Measurements from ENCODE around the gene RAB7B.

RAB7B gene

DNA sequence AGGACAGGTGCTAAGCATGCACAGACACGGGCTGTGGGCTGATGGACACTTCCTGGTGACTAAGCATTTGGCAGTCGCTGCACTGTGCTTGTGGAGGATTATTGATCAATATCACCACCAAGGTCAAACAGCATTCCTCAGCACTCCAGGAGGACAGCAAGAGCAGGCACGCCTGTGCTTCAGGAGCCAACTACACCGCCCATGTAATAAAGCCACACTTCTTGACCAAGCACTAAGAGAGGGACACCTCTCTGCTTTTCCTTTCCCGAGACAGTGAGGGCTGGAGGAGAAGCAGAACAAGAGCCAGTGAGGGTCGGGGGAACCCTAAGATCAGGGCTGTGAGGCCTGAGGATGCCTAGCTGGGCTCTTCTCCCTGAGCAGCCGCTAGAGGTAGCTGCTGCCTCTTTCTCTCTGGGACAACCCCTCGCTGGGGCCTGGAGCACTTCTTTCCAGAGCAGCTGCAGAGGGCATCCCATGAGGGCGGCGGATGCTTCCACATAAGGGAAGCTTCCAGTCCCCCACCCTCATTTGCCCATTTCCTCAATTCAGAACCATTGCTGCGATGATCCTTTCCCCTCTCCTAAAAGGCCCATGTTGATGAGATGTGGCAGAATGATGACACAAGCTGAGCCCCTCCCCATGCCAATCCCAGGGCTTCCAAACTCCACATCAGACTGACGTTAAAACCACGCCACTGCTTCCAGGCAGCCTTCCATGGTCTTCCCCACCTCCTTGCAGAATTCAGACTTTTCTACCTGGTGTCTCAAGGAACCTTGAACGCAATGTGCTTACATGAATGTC lies 19.1 kb downstream of the RAB7B start:
- peak; percentile 46 to 59 (median 53) for DNase-seq
- 45% methylated on average over 11 of the region's 14 CpGs for WGBS (ENCODE audit: insufficient coverage)
- POLR2A ChIA-PET: no interaction called here

DNA sequence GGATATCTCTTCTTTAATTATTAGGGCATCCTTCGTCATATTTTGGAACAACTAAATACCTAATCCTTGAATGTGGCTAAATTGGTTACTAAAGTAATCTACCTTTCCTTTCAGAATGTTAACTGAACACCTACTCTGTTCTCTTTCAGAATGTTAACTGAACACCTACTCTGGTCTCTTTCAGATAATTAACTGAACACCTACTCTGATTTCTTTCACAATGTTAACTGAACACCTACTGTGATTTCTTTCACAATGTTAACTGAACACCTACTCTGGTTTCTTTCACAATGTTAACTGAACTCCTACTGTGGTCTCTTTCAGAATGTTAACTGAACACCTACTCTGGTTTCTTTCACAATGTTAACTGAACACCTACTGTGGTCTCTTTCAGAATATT lies 21.9 kb downstream of the RAB7B start:
- ChIA-PET POLR2A (no interaction called here), CTCF (interaction anchor here (0.6 to 12.2 kb wide), 7 partner anchors 10 to 936 kb away, joined by 3 to 247 read pairs (median 4); no protein-coding TSS in a partner anchor)
- no CpG with 5 or more reads among the region's 1 CpG for WGBS (ENCODE audit: insufficient coverage)
- peaks cover 0 to 37% (median 0%) of the 10 kb centered on the region in 4 experiments for H3K36me3 ChIP-seq (ENCODE audit: control insufficient read depth in 4 of 4, insufficient read depth in 4 of 4, low read length in 3 of 4)
- H3K4me3 ChIP-seq (ENCODE audit: control insufficient read depth in 1 of 7, extremely low read depth in 1 of 7, insufficient read depth in 4 of 7, low read depth in 2 of 7, low read length in 6 of 7): no peak overlapping the region
- H3K27ac ChIP-seq (ENCODE audit: insufficient read depth in 1 of 2, low read depth in 1 of 2, low read length in 2 of 2, poor library complexity in 1 of 2, severe bottlenecking in 2 of 2): no peak overlapping the region
- H3K9me3 ChIP-seq (ENCODE audit: control extremely low read depth in 1 of 5, control insufficient read depth in 4 of 5, insufficient read depth in 2 of 5, low read depth in 1 of 5, low read length in 4 of 5): no peaks in the 10 kb centered on the region
- H3K27me3 ChIP-seq (replicated peaks in 2 of 5; ENCODE audit: control insufficient read depth in 4 of 5, insufficient read depth in 5 of 5, low read length in 4 of 5): no peaks in the 10 kb centered on the region
- peaks cover 0 to 14% (median 7%) of the 10 kb centered on the region in 4 experiments for H3K4me1 ChIP-seq (ENCODE audit: control extremely low read depth in 1 of 4, control insufficient read depth in 4 of 4, insufficient read depth in 4 of 4, low read length in 3 of 4)
- DNase-seq: peak in 1 of 3 donors; percentile 42

More for the DNA sequence above, 19.1 kb downstream of the RAB7B start:
- Histone ChIP-seq H3K27me3 (replicated peaks in 2 of 5; ENCODE audit: control insufficient read depth in 4 of 5, insufficient read depth in 5 of 5, low read length in 4 of 5) (no peaks in the 10 kb centered on the region), H3K36me3 (ENCODE audit: control insufficient read depth in 4 of 4, insufficient read depth in 4 of 4, low read length in 3 of 4) (peaks cover 0 to 35% (median 0%) of the 10 kb centered on the region in 4 experiments), H3K9me3 (ENCODE audit: control extremely low read depth in 1 of 5, control insufficient read depth in 4 of 5, insufficient read depth in 2 of 5, low read depth in 1 of 5, low read length in 4 of 5) (no peaks in the 10 kb centered on the region), H3K27ac (ENCODE audit: insufficient read depth in 1 of 2, low read depth in 1 of 2, low read length in 2 of 2, poor library complexity in 1 of 2, severe bottlenecking in 2 of 2) (no peak overlapping the region), H3K4me1 (ENCODE audit: control extremely low read depth in 1 of 4, control insufficient read depth in 4 of 4, insufficient read depth in 4 of 4, low read length in 3 of 4) (peaks cover 0 to 14% (median 7%) of the 10 kb centered on the region in 4 experiments), H3K4me3 (ENCODE audit: control insufficient read depth in 1 of 7, extremely low read depth in 1 of 7, insufficient read depth in 4 of 7, low read depth in 2 of 7, low read length in 6 of 7) (no peak overlapping the region)
- CTCF ChIA-PET: interaction anchor here (0.6 to 12.2 kb wide), 18 partner anchors 12 to 304 kb away, joined by 3 to 247 read pairs (median 4); partner anchors contain the start of genes RAB7B and SLC45A3

DNA sequence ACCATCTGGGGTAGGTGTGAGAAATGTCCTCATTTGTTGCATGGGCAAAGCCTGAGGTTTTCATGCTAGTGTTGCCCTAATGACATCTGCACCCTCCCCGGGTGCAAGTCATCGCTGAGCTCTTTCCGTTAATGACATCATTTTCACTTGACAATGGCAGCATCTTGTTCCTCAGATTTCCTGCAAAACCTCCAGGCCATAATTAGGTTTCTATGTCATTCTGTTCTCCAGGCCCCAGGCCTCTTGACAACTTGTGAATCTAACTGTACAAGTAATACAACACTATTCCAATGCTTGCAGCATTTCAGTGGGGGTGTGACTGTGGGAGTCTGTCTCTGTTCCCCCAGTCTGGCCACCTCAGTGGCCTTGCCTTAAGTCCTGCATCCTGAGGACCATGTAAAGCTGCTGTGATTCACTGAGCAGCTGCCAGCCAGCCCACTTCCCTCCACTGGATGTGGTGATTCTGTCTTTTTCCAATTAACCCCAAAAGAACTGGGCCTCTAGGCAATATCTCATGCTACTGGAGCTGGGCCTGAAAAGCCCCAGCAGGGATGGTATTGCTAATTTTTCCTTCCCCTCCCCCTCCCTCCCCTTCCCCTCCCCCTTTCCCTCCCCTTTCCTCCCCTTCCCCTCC lies 22.8 kb downstream of the RAB7B start:
- DNase-seq: peak in 2 of 3 donors; percentile 44 to 55
- H3K27me3 ChIP-seq (replicated peaks in 2 of 5; ENCODE audit: control insufficient read depth in 4 of 5, insufficient read depth in 5 of 5, low read length in 4 of 5): no peaks in the 10 kb centered on the region
- H3K4me3 ChIP-seq (ENCODE audit: control insufficient read depth in 1 of 7, extremely low read depth in 1 of 7, insufficient read depth in 4 of 7, low read depth in 2 of 7, low read length in 6 of 7): no peak overlapping the region
- ChIA-PET CTCF (interaction anchor here (0.7 to 12.2 kb wide), 8 partner anchors 16 to 321 kb away, joined by 3 to 247 read pairs (median 8); no protein-coding TSS in a partner anchor), POLR2A (no interaction called here)
- WGBS (ENCODE audit: insufficient coverage): 74% methylated on average over 3 of the region's 3 CpGs
- H3K4me1 ChIP-seq (ENCODE audit: control extremely low read depth in 1 of 4, control insufficient read depth in 4 of 4, insufficient read depth in 4 of 4, low read length in 3 of 4): peaks cover 0 to 14% (median 7%) of the 10 kb centered on the region in 4 experiments
- H3K9me3 ChIP-seq (ENCODE audit: control extremely low read depth in 1 of 5, control insufficient read depth in 4 of 5, insufficient read depth in 2 of 5, low read depth in 1 of 5, low read length in 4 of 5): no peaks in the 10 kb centered on the region
- H3K36me3 ChIP-seq (ENCODE audit: control insufficient read depth in 4 of 4, insufficient read depth in 4 of 4, low read length in 3 of 4): peaks cover 0 to 36% (median 0%) of the 10 kb centered on the region in 4 experiments
- H3K27ac ChIP-seq (ENCODE audit: insufficient read depth in 1 of 2, low read depth in 1 of 2, low read length in 2 of 2, poor library complexity in 1 of 2, severe bottlenecking in 2 of 2): no peak overlapping the region

DNA sequence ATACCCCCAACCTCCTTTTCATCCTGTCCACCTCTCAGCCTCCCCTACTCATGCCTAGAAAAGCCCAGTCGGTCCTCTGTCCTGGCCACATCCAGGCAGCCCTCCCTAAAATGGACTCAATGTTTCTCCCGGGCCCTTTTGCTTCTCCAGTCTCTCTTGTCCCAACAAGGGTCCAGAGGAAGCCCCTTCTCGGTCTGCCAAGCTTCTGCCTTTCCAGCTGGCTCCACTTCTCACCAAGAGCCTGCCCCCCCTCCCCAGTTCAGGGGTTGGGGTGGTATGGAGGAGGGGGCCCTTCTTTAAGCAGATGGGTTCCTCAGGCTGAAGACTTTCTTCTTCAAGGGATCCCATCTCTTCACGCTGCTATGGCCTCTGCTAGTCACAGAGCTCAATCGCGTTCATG lies 23.9 kb downstream of the RAB7B start:
- 100% methylated on average over 5 of the region's 6 CpGs for WGBS (ENCODE audit: insufficient coverage)
- ChIA-PET CTCF (interaction anchor here (0.7 to 12.2 kb wide), 9 partner anchors 18 to 320 kb away, joined by 3 to 247 read pairs (median 9); no protein-coding TSS in a partner anchor), POLR2A (no interaction called here)
- no peaks in the 10 kb centered on the region for H3K9me3 ChIP-seq (ENCODE audit: control extremely low read depth in 1 of 5, control insufficient read depth in 4 of 5, insufficient read depth in 2 of 5, low read depth in 1 of 5, low read length in 4 of 5)
- peaks cover 0 to 29% (median 0%) of the 10 kb centered on the region in 4 experiments for H3K36me3 ChIP-seq (ENCODE audit: control insufficient read depth in 4 of 4, insufficient read depth in 4 of 4, low read length in 3 of 4)
- no peak overlapping the region for H3K4me3 ChIP-seq (ENCODE audit: control insufficient read depth in 1 of 7, extremely low read depth in 1 of 7, insufficient read depth in 4 of 7, low read depth in 2 of 7, low read length in 6 of 7)
- H3K27ac ChIP-seq (ENCODE audit: insufficient read depth in 1 of 2, low read depth in 1 of 2, low read length in 2 of 2, poor library complexity in 1 of 2, severe bottlenecking in 2 of 2): no peak overlapping the region
- DNase-seq: no peak
- no peaks in the 10 kb centered on the region for H3K27me3 ChIP-seq (replicated peaks in 2 of 5; ENCODE audit: control insufficient read depth in 4 of 5, insufficient read depth in 5 of 5, low read length in 4 of 5)
- peaks cover 0 to 12% (median 6%) of the 10 kb centered on the region in 4 experiments for H3K4me1 ChIP-seq (ENCODE audit: control extremely low read depth in 1 of 4, control insufficient read depth in 4 of 4, insufficient read depth in 4 of 4, low read length in 3 of 4)

DNA sequence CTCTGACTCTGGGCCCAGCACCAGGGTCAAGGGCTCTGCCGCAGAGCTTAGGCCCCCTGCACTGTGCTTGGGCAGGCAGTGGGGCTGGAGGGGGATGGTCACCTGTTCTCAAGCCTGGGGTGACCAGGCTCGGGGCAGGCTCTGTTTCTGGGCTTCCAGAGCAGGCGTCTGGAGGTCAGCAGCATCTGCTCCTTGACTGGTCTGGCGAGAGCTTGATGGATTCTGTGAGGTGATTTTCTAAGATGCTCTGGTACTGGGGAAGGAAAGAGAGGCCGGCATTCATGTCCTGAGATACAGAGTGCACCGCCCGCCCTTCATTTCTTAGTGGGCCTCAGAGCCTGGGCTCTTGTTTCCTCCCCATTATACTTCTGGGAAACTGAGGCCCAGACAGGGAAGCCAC lies 24.5 kb downstream of the RAB7B start:
- DNase-seq: no peak

DNA sequence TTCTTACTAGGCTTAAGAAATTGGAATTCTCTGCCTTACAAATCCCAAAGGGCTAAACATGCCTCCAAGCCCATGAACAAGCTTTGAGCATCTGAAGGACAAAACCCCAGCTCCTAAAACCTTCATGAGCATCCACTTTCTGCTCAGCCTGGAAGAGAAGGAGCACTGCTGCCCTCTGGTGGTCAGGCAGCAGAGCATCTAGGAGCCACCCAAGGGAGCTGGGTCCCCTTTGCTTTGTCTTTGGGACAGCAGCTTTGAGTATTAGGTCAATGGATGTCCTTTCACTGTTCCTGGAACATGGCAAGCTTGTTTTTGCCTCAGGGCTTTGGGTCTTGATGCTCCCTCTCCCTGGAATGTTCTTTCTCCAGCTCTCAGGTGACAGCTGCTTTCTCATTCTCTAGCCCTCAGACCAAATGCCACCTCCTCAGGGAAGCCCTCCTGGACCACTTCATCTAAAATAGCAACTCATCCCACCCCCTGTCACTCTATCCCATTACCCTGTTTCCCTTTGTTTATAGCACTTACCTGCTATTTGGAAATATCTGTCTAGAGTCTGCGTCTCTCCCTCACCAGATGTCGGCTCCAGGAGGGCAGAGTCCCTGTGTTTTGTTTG lies 25.7 kb downstream of the RAB7B start:
- Histone ChIP-seq H3K27ac (ENCODE audit: insufficient read depth in 1 of 2, low read depth in 1 of 2, low read length in 2 of 2, poor library complexity in 1 of 2, severe bottlenecking in 2 of 2) (no peak overlapping the region), H3K4me3 (ENCODE audit: control insufficient read depth in 1 of 7, extremely low read depth in 1 of 7, insufficient read depth in 4 of 7, low read depth in 2 of 7, low read length in 6 of 7) (no peak overlapping the region), H3K9me3 (ENCODE audit: control extremely low read depth in 1 of 5, control insufficient read depth in 4 of 5, insufficient read depth in 2 of 5, low read depth in 1 of 5, low read length in 4 of 5) (no peaks in the 10 kb centered on the region), H3K27me3 (replicated peaks in 2 of 5; ENCODE audit: control insufficient read depth in 4 of 5, insufficient read depth in 5 of 5, low read length in 4 of 5) (no peaks in the 10 kb centered on the region), H3K36me3 (ENCODE audit: control insufficient read depth in 4 of 4, insufficient read depth in 4 of 4, low read length in 3 of 4) (peaks cover 0 to 17% (median 0%) of the 10 kb centered on the region in 4 experiments), H3K4me1 (ENCODE audit: control extremely low read depth in 1 of 4, control insufficient read depth in 4 of 4, insufficient read depth in 4 of 4, low read length in 3 of 4) (peaks cover 0 to 6% (median 4%) of the 10 kb centered on the region in 4 experiments)
- ChIA-PET CTCF (interaction anchor here (0.6 to 12.2 kb wide), 46 partner anchors 9 to 931 kb away, joined by 3 to 247 read pairs (median 6); partner anchors contain the start of gene SLC26A9), POLR2A (no interaction called here)
- 64% methylated on average over 2 of the region's 2 CpGs for WGBS (ENCODE audit: insufficient coverage)
- peak; percentile 82 to 91 (median 86) for DNase-seq

More for the DNA sequence above, 24.5 kb downstream of the RAB7B start:
- POLR2A ChIA-PET: no interaction called here
- CTCF ChIA-PET: interaction anchor here (0.6 to 12.2 kb wide), 15 partner anchors 17 to 319 kb away, joined by 3 to 247 read pairs (median 10); partner anchors contain the start of gene SLC26A9
- peaks cover 0 to 6% (median 4%) of the 10 kb centered on the region in 4 experiments for H3K4me1 ChIP-seq (ENCODE audit: control extremely low read depth in 1 of 4, control insufficient read depth in 4 of 4, insufficient read depth in 4 of 4, low read length in 3 of 4)
- no peaks in the 10 kb centered on the region for H3K27me3 ChIP-seq (replicated peaks in 2 of 5; ENCODE audit: control insufficient read depth in 4 of 5, insufficient read depth in 5 of 5, low read length in 4 of 5)
- H3K9me3 ChIP-seq (ENCODE audit: control extremely low read depth in 1 of 5, control insufficient read depth in 4 of 5, insufficient read depth in 2 of 5, low read depth in 1 of 5, low read length in 4 of 5): no peaks in the 10 kb centered on the region
- WGBS (ENCODE audit: insufficient coverage): 82% methylated on average over 6 of the region's 7 CpGs
- peaks cover 0 to 25% (median 0%) of the 10 kb centered on the region in 4 experiments for H3K36me3 ChIP-seq (ENCODE audit: control insufficient read depth in 4 of 4, insufficient read depth in 4 of 4, low read length in 3 of 4)
- H3K4me3 ChIP-seq (ENCODE audit: control insufficient read depth in 1 of 7, extremely low read depth in 1 of 7, insufficient read depth in 4 of 7, low read depth in 2 of 7, low read length in 6 of 7): no peak overlapping the region
- H3K27ac ChIP-seq (ENCODE audit: insufficient read depth in 1 of 2, low read depth in 1 of 2, low read length in 2 of 2, poor library complexity in 1 of 2, severe bottlenecking in 2 of 2): no peak overlapping the region

Data from common myeloid progenitor, CD34-positive (primary cell).